ENCODE measurements around the gene ZBTB42.

Gene ZBTB42

DNA sequence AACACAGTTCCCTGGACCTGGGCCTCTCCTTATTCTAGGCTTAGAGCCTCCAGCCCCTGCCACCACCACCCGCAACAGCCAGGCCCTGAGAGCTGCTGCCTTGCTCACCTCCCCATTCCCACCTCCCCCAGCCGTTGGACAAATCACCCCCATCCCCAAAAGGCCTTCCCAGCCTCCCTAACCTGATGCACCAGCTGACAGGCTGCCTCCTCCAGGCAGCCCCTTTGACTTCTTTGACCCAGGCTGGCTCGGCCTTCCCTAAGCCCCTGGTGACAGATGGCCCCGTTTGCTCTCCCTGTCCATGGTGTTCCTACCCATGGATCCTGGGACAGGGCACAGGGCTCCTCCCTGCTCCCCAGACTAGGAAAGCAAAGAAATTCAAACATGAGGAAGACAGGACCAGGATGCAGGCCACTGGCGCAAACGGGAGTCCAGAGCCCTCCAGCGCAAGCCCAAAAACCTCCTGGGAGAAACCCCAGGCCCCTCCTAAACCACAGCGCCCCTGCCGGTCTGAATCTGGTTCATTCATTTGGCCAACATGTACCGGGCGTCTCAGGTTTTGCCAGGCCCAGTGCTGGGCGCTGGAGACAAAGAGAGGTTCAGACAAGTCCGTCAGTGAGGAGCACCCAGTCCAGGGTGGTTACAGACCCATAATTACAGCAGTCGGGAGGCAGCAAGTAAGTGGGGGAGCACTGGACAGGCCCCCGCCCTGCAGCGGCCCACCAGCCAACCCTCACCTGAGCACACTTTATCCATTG is 7.8 kb upstream of the ZBTB42 start:
- Histone ChIP-seq H3K36me3 (ENCODE audit: control insufficient read depth in 4 of 4, insufficient read depth in 4 of 4, low read length in 3 of 4) (peaks cover 3 to 49% (median 21%) of the 10 kb centered on the region in 4 experiments), H3K27me3 (replicated peaks in 2 of 5; ENCODE audit: control insufficient read depth in 4 of 5, insufficient read depth in 5 of 5, low read length in 4 of 5) (no peaks in the 10 kb centered on the region), H3K4me3 (ENCODE audit: control insufficient read depth in 1 of 7, extremely low read depth in 1 of 7, insufficient read depth in 4 of 7, low read depth in 2 of 7, low read length in 6 of 7) (peak overlapping the region in 1 of 7 experiments; percentile 81), H3K4me1 (ENCODE audit: control extremely low read depth in 1 of 4, control insufficient read depth in 4 of 4, insufficient read depth in 4 of 4, low read length in 3 of 4) (peaks cover 0 to 56% (median 52%) of the 10 kb centered on the region in 4 experiments), H3K9me3 (ENCODE audit: control extremely low read depth in 1 of 5, control insufficient read depth in 4 of 5, insufficient read depth in 2 of 5, low read depth in 1 of 5, low read length in 4 of 5) (no peaks in the 10 kb centered on the region), H3K27ac (ENCODE audit: insufficient read depth in 1 of 2, low read depth in 1 of 2, low read length in 2 of 2, poor library complexity in 1 of 2, severe bottlenecking in 2 of 2) (no peak overlapping the region)
- ChIA-PET POLR2A (no interaction called here), CTCF (interaction anchor here (1.5 to 1.8 kb wide), 2 partner anchors 21 to 26 kb away, joined by 3 to 4 read pairs; no protein-coding TSS in a partner anchor)
- no peak for DNase-seq
- WGBS (ENCODE audit: insufficient coverage): 97% methylated on average over 14 of the region's 16 CpGs

DNA sequence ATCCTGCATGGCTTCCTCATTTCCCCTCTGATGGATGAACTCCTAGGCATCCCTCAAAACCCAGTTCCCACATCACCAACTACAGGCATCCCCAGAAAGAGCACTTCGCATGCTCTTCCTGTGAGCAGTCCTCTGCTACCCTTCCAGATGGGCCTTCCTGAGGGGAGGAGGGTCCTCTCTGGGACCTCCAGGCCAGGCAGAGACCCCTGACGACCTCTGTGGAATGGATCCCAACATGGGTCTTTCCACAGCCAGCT is 7.3 kb upstream of the ZBTB42 start:
- peaks cover 3 to 44% (median 21%) of the 10 kb centered on the region in 4 experiments for H3K36me3 ChIP-seq (ENCODE audit: control insufficient read depth in 4 of 4, insufficient read depth in 4 of 4, low read length in 3 of 4)
- POLR2A ChIA-PET: no interaction called here

DNA sequence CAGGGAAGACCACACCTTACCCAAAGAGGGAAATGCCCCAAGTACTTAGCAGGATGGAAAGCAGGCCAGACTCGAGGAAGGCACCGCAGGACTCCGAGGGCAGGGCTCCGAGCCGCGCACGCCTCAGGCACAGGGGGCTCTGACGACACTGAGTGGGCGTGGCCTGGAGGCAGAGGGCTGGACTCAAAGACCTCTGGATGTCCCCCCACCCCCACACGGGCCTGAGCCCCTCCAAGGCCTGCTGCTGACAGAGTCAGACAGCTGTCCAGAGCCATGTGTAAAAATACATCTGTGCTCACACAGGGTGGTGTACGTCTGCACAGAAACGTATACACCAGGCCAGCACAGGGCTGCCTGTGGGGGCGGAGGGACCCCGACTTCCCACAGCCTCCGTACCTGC is 6.8 kb upstream of the ZBTB42 start:
- peaks cover 0 to 51% (median 46%) of the 10 kb centered on the region in 4 experiments for H3K4me1 ChIP-seq (ENCODE audit: control extremely low read depth in 1 of 4, control insufficient read depth in 4 of 4, insufficient read depth in 4 of 4, low read length in 3 of 4)
- peaks cover 3 to 40% (median 21%) of the 10 kb centered on the region in 4 experiments for H3K36me3 ChIP-seq (ENCODE audit: control insufficient read depth in 4 of 4, insufficient read depth in 4 of 4, low read length in 3 of 4)
- 19% methylated on average over 14 of the region's 15 CpGs for WGBS (ENCODE audit: insufficient coverage)
- no peaks in the 10 kb centered on the region for H3K9me3 ChIP-seq (ENCODE audit: control extremely low read depth in 1 of 5, control insufficient read depth in 4 of 5, insufficient read depth in 2 of 5, low read depth in 1 of 5, low read length in 4 of 5)
- POLR2A ChIA-PET: no interaction called here
- no peak overlapping the region for H3K27ac ChIP-seq (ENCODE audit: insufficient read depth in 1 of 2, low read depth in 1 of 2, low read length in 2 of 2, poor library complexity in 1 of 2, severe bottlenecking in 2 of 2)
- peak in 1 of 3 donors; percentile 34 for DNase-seq
- CTCF ChIA-PET: interaction anchor here (1.0 to 1.8 kb wide), 5 partner anchors 14 to 32 kb away, joined by 3 to 6 read pairs (median 3); no protein-coding TSS in a partner anchor
- no peaks in the 10 kb centered on the region for H3K27me3 ChIP-seq (replicated peaks in 2 of 5; ENCODE audit: control insufficient read depth in 4 of 5, insufficient read depth in 5 of 5, low read length in 4 of 5)
- H3K4me3 ChIP-seq (ENCODE audit: control insufficient read depth in 1 of 7, extremely low read depth in 1 of 7, insufficient read depth in 4 of 7, low read depth in 2 of 7, low read length in 6 of 7): peak overlapping the region in 6 of 7 experiments; percentile 67 to 81 (median 74)

More for the DNA sequence above, 7.3 kb upstream of the ZBTB42 start:
- WGBS (ENCODE audit: insufficient coverage): 96% methylated on average over 2 of the region's 2 CpGs
- no peak for DNase-seq
- no peaks in the 10 kb centered on the region for H3K27me3 ChIP-seq (replicated peaks in 2 of 5; ENCODE audit: control insufficient read depth in 4 of 5, insufficient read depth in 5 of 5, low read length in 4 of 5)
- CTCF ChIA-PET: interaction anchor here (1.4 to 1.8 kb wide), 3 partner anchors 14 to 27 kb away, joined by 3 to 4 read pairs (median 3); no protein-coding TSS in a partner anchor
- H3K4me3 ChIP-seq (ENCODE audit: control insufficient read depth in 1 of 7, extremely low read depth in 1 of 7, insufficient read depth in 4 of 7, low read depth in 2 of 7, low read length in 6 of 7): peak overlapping the region in 3 of 7 experiments; percentile 74 to 81 (median 81)
- H3K27ac ChIP-seq (ENCODE audit: insufficient read depth in 1 of 2, low read depth in 1 of 2, low read length in 2 of 2, poor library complexity in 1 of 2, severe bottlenecking in 2 of 2): no peak overlapping the region
- peaks cover 0 to 56% (median 48%) of the 10 kb centered on the region in 4 experiments for H3K4me1 ChIP-seq (ENCODE audit: control extremely low read depth in 1 of 4, control insufficient read depth in 4 of 4, insufficient read depth in 4 of 4, low read length in 3 of 4)
- H3K9me3 ChIP-seq (ENCODE audit: control extremely low read depth in 1 of 5, control insufficient read depth in 4 of 5, insufficient read depth in 2 of 5, low read depth in 1 of 5, low read length in 4 of 5): no peaks in the 10 kb centered on the region

DNA sequence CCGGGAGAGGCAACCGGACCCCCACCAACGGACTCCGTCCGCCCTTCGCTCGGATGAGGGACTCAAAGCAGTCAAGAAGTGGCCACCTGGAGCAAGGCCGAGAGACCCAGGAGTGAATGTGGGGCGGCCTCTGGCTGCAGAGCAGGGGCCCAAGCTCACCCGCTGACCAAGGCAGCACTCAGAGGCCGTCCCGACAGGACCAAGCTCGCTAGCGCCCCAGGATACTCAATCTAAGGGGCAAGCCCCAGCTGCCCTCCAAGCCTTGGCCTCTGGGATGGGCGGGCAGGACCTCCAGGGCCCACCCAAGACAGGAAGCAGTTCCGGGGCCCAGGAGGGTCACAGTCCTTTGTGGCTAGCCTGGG is 6.3 kb upstream of the ZBTB42 start:
- H3K27ac ChIP-seq (ENCODE audit: insufficient read depth in 1 of 2, low read depth in 1 of 2, low read length in 2 of 2, poor library complexity in 1 of 2, severe bottlenecking in 2 of 2): peak overlapping the region in 1 of 2 experiments; percentile 75
- POLR2A ChIA-PET: no interaction called here
- 4% methylated on average over 15 of the region's 16 CpGs for WGBS (ENCODE audit: insufficient coverage)
- peak overlapping the region; percentile 39 to 81 (median 73) for H3K4me3 ChIP-seq (ENCODE audit: control insufficient read depth in 1 of 7, extremely low read depth in 1 of 7, insufficient read depth in 4 of 7, low read depth in 2 of 7, low read length in 6 of 7)
- no peaks in the 10 kb centered on the region for H3K27me3 ChIP-seq (replicated peaks in 2 of 5; ENCODE audit: control insufficient read depth in 4 of 5, insufficient read depth in 5 of 5, low read length in 4 of 5)
- peaks cover 0 to 52% (median 48%) of the 10 kb centered on the region in 4 experiments for H3K4me1 ChIP-seq (ENCODE audit: control extremely low read depth in 1 of 4, control insufficient read depth in 4 of 4, insufficient read depth in 4 of 4, low read length in 3 of 4)
- H3K36me3 ChIP-seq (ENCODE audit: control insufficient read depth in 4 of 4, insufficient read depth in 4 of 4, low read length in 3 of 4): peaks cover 3 to 35% (median 18%) of the 10 kb centered on the region in 4 experiments
- no peak for DNase-seq
- CTCF ChIA-PET: interaction anchor here (1.0 to 1.8 kb wide), 5 partner anchors 15 to 31 kb away, joined by 3 to 6 read pairs (median 3); no protein-coding TSS in a partner anchor
- H3K9me3 ChIP-seq (ENCODE audit: control extremely low read depth in 1 of 5, control insufficient read depth in 4 of 5, insufficient read depth in 2 of 5, low read depth in 1 of 5, low read length in 4 of 5): no peaks in the 10 kb centered on the region

DNA sequence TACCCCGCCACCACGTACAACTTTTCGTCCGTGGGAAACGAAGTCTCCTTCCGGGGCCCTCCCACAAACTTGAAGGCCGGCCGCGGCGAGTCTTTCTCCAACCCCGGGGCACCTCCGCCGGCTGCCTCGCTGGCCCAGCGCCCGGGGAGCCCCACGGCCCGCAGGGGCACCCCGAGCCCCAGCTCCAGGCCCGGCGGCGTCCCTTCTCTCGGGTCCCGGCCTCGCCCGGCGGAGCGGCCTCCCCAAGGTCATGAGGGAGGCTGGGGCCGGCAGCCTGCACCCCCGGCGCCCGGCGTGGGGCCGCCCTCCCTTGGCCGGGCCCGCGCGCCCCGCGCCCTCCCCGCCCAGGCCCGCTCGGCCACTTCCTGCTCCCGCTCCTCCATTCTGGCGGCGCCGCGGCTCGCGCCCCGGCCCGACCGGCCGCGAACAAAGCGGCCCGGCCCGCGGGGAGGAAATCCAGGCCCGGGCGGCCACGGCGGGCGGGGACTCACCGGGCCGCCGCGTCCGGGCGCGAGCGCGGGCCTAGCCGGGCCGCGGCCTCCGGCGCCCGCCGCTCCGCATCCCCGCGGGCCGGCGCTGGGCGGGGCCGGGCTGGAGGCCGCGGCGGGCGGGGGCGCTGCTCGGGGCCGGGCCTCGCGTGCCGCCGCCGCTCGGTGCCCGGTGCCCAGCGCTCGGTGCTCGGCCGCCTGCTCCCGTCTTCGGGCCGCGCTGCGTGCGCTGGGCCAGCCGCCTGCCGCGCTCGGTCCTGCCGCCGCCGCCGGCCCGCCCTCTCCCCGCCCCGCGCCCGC is 5.7 kb upstream of the ZBTB42 start, which contains the start of gene AKT1:
TSS of gene AKT1 (minus strand) at position 756 of the 788 bp plus-strand sequence. CDS start 3,105 bp downstream, outside the sequence.
- POLR2A ChIA-PET: no interaction called here
- H3K4me1 ChIP-seq (ENCODE audit: control extremely low read depth in 1 of 4, control insufficient read depth in 4 of 4, insufficient read depth in 4 of 4, low read length in 3 of 4): peaks cover 0 to 57% (median 53%) of the 10 kb centered on the region in 4 experiments
- H3K4me3 ChIP-seq (ENCODE audit: control insufficient read depth in 1 of 7, extremely low read depth in 1 of 7, insufficient read depth in 4 of 7, low read depth in 2 of 7, low read length in 6 of 7): peak within 1 kb of the TSS; percentile 39 to 81 (median 73)

DNA sequence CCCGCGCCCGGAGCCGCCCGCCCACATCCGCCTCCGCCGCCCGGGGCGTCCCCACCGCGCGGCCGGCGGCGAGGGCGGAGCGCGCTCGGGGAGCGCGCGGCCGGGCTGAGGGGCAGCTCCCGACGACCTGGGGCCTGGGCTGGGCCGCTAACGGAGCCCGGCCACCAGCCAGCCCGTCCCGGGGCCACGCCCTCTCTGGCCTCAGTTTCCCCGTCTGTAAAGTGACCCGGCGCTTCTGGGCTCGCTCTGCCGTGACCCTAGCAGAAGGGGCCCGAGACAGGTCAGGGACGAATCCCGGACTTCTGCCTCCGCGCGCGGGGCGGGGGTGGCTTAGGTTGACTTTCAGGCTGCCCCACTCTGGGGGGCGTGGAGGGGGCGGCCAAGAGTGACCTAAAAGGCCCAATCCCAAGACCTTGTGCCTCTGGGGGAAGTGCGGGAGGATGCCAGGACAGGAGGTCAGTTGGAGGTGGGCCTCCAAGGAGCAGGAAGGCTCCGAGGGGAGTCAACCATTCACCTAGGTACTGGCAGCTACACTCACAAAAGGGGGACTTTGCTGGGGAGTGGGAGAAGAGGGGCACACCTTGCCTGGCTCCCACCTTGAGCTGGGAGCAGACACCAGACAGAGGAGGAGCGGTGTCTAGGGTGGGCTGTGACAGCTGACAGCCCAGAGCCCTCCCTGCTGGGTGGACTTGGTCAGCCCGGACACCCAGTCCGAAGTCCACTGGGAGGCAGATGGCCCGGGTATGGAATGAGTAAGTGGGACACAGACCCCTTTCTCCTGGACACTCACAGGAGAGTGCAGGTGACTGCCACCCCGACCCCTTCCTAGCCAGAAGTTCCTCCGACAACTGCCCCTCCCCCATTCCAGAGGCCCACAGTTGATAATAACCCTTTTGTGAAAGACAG is 4.9 kb upstream of the ZBTB42 start:
- H3K36me3 ChIP-seq (ENCODE audit: control insufficient read depth in 4 of 4, insufficient read depth in 4 of 4, low read length in 3 of 4): peaks cover 3 to 21% (median 9%) of the 10 kb centered on the region in 4 experiments
- H3K4me3 ChIP-seq (ENCODE audit: control insufficient read depth in 1 of 7, extremely low read depth in 1 of 7, insufficient read depth in 4 of 7, low read depth in 2 of 7, low read length in 6 of 7): peak overlapping the region; percentile 8 to 75 (median 57)
- H3K4me1 ChIP-seq (ENCODE audit: control extremely low read depth in 1 of 4, control insufficient read depth in 4 of 4, insufficient read depth in 4 of 4, low read length in 3 of 4): peaks cover 0 to 58% (median 56%) of the 10 kb centered on the region in 4 experiments
- H3K9me3 ChIP-seq (ENCODE audit: control extremely low read depth in 1 of 5, control insufficient read depth in 4 of 5, insufficient read depth in 2 of 5, low read depth in 1 of 5, low read length in 4 of 5): no peaks in the 10 kb centered on the region
- whole genome bisulfite sequencing (ENCODE audit: insufficient coverage): 11% methylated on average over 30 of the region's 55 CpGs
- peak in 1 of 3 donors; percentile 55 for DNase-seq
- POLR2A ChIA-PET: no interaction called here
- CTCF ChIA-PET: interaction anchor here (0.9 to 1.2 kb wide), 2 partner anchors 11 to 25 kb away, joined by 3 to 4 read pairs; no protein-coding TSS in a partner anchor
- no peaks in the 10 kb centered on the region for H3K27me3 ChIP-seq (replicated peaks in 2 of 5; ENCODE audit: control insufficient read depth in 4 of 5, insufficient read depth in 5 of 5, low read length in 4 of 5)
- peak overlapping the region in 1 of 2 experiments; percentile 54 for H3K27ac ChIP-seq (ENCODE audit: insufficient read depth in 1 of 2, low read depth in 1 of 2, low read length in 2 of 2, poor library complexity in 1 of 2, severe bottlenecking in 2 of 2)

More for the DNA sequence above, 5.7 kb upstream of the ZBTB42 start, which contains the start of gene AKT1:
- no peaks in the 10 kb centered on the region for H3K9me3 ChIP-seq (ENCODE audit: control extremely low read depth in 1 of 5, control insufficient read depth in 4 of 5, insufficient read depth in 2 of 5, low read depth in 1 of 5, low read length in 4 of 5)
- under 1% methylated on average over 110 of the region's 124 CpGs for WGBS (ENCODE audit: insufficient coverage)
- peak within 1 kb of the TSS in 1 of 2 experiments; percentile 75 for H3K27ac ChIP-seq (ENCODE audit: insufficient read depth in 1 of 2, low read depth in 1 of 2, low read length in 2 of 2, poor library complexity in 1 of 2, severe bottlenecking in 2 of 2)
- peaks cover 3 to 30% (median 14%) of the 10 kb centered on the region in 4 experiments for H3K36me3 ChIP-seq (ENCODE audit: control insufficient read depth in 4 of 4, insufficient read depth in 4 of 4, low read length in 3 of 4)
- H3K27me3 ChIP-seq (replicated peaks in 2 of 5; ENCODE audit: control insufficient read depth in 4 of 5, insufficient read depth in 5 of 5, low read length in 4 of 5): no peaks in the 10 kb centered on the region
- DNase-seq: no peak
- CTCF ChIA-PET: interaction anchor here (1.0 to 1.8 kb wide), 5 partner anchors 15 to 31 kb away, joined by 3 to 6 read pairs (median 3); no protein-coding TSS in a partner anchor
